Endothelial cell of umbilical vein (primary cell): ENCODE measurements around the gene ADAMTS12. TPM values are rescaled to one million over a fixed set of nuclear protein-coding genes. Genes with fewer than 3 reads are reported as not detected.

Experiments used
- BruUV-seq: library from RNA; stranded (reverse); fragments of 400-500 nt; replicated peaks from 2 replicates; lab custom pipeline; 2021; lab: Mats Ljungman, UMichigan
- CTCF ChIA-PET: fragments of 300-600, 350-600 bp; sonication (Branson Sonifier 250); formaldehyde crosslinking; loops from one replicate; lab custom pipeline; 2021; ENCODE audit warnings: antibody characterized with exemption, inconsistent platforms; lab: Charles Lee
- POLR2A ChIA-PET: fragments of 300-600, 350-600 bp; sonication (Branson Sonifier 250); formaldehyde crosslinking; loops from one replicate; lab custom pipeline; 2021; ENCODE audit warnings: antibody characterized with exemption, inconsistent platforms; lab: Charles Lee
- DNase-seq: peaks from one replicate; pipeline ENCODE4 v3.0.0-alpha.2; 2011; ENCODE audit warnings: low read depth, low spot score
- FAIRE-seq: peaks from 2 replicates; lab custom pipeline; 2011; peaks lifted over from hg19 to GRCh38; lab: Jason Lieb, UNC
- H2AFZ ChIP-seq: 2 replicates; pipeline ENCODE4 v1.6.0; 2012; ENCODE audit warnings: low read depth, low read length, control low read depth, inconsistent platforms
- H3K27ac ChIP-seq: 2 replicates; pipeline ENCODE4 v1.5.1; 2011; ENCODE audit warnings: low read depth, mild to moderate bottlenecking, control low read depth, low read length, moderate library complexity; ENCODE audit not compliant: insufficient read depth
- H3K27me3 ChIP-seq, 2 experiments: 2 replicates each; pipeline versions ENCODE4 v1.6.0 to v1.6.1; 2011; ENCODE audit warnings: low read length in 2 of 2, mixed read lengths in 1 of 2; ENCODE audit not compliant: control insufficient read depth in 2 of 2, insufficient read depth in 2 of 2
- H3K36me3 ChIP-seq, 2 experiments: 2 replicates in 1 of 2; 3 replicates in 1 of 2; pipeline ENCODE4 v1.5.1; 2011; ENCODE audit warnings: low read length in 2 of 2, mild to moderate bottlenecking in 1 of 2, moderate library complexity in 1 of 2; ENCODE audit not compliant: control insufficient read depth in 2 of 2, insufficient read depth in 2 of 2; ENCODE audit errors: extremely low read depth in 1 of 2
- H3K4me1 ChIP-seq: 3 replicates; pipeline ENCODE4 v1.5.1; 2011; ENCODE audit warnings: mild to moderate bottlenecking, low read length; ENCODE audit not compliant: control insufficient read depth, insufficient read depth; ENCODE audit errors: extremely low read depth
- H3K4me2 ChIP-seq: 2 replicates; pipeline ENCODE4 v1.6.1; 2011; ENCODE audit warnings: low read length, control low read depth, mixed read lengths; ENCODE audit not compliant: insufficient read depth
- H3K4me3 ChIP-seq, 3 experiments: fragments of 200-600 bp in 1 of 3; sonication (generic), shearing (Covaris generic) in 1 of 3; replicated peaks in 1 of 3; 2 replicates each; pipeline ENCODE4 v1.5.1; 2011 to 2016; ENCODE audit warnings: control low read depth in 3 of 3, low read length in 3 of 3, mild to moderate bottlenecking in 2 of 3, inconsistent platforms in 1 of 3, low read depth in 1 of 3, moderate library complexity in 1 of 3; ENCODE audit not compliant: insufficient read depth in 1 of 3
- H3K79me2 ChIP-seq: 2 replicates; pipeline ENCODE4 v1.6.0; 2012; ENCODE audit warnings: low read length, inconsistent platforms; ENCODE audit not compliant: control insufficient read depth, insufficient read depth
- H3K9ac ChIP-seq: replicated peaks from 2 replicates; pipeline ENCODE3; 2011; ENCODE audit warnings: low read length, control low read depth; ENCODE audit not compliant: insufficient read depth; ENCODE audit errors: extremely low read depth
- H3K9me1 ChIP-seq: replicated peaks from 3 replicates; pipeline ENCODE4 v1.6.0; 2011; ENCODE audit warnings: mild to moderate bottlenecking, low read length; ENCODE audit not compliant: control insufficient read depth, insufficient read depth; ENCODE audit errors: extremely low read depth
- H3K9me3 ChIP-seq: replicated peaks from 2 replicates; pipeline ENCODE4 v1.5.1; 2012; ENCODE audit warnings: low read length, inconsistent platforms; ENCODE audit not compliant: control insufficient read depth, insufficient read depth
- H4K20me1 ChIP-seq: replicated peaks from 2 replicates; pipeline ENCODE3; 2011; ENCODE audit warnings: mild to moderate bottlenecking, low read length; ENCODE audit not compliant: control insufficient read depth, insufficient read depth; ENCODE audit errors: extremely low read depth
- CTCF ChIP-seq, 2 donors: IDR thresholded peaks; 1 replicate in 1 of 2; 2 replicates in 1 of 2; pipeline ENCODE4 v1.5.1; 2011; ENCODE audit warnings: low read length in 2 of 2, mild to moderate bottlenecking in 2 of 2, moderate library complexity in 2 of 2, control low read depth in 1 of 2, inconsistent platforms in 1 of 2, low read depth in 1 of 2; ENCODE audit not compliant: insufficient read depth in 1 of 2; ENCODE audit errors: extremely low read depth in 1 of 2
- EZH2 ChIP-seq: IDR thresholded peaks from 2 replicates; pipeline ENCODE4 v1.6.1; 2012; ENCODE audit warnings: borderline replicate concordance, low read depth, mild to moderate bottlenecking, moderate library complexity, low read length, inconsistent platforms; ENCODE audit not compliant: severe bottlenecking
- FOS ChIP-seq: IDR thresholded peaks from 2 replicates; pipeline ENCODE4 v1.6.1; 2011; ENCODE audit warnings: mild to moderate bottlenecking, low read length, moderate library complexity, borderline replicate concordance; ENCODE audit not compliant: insufficient read depth
- GATA2 ChIP-seq: IDR thresholded peaks from 2 replicates; pipeline ENCODE4 v1.7.0; 2011; ENCODE audit warnings: low read depth, mild to moderate bottlenecking, moderate library complexity, mixed read lengths, low read length; ENCODE audit not compliant: insufficient read length, insufficient read depth
- JUN ChIP-seq: IDR thresholded peaks from 2 replicates; pipeline ENCODE4 v1.6.1; 2011; ENCODE audit warnings: borderline replicate concordance, low read depth; ENCODE audit not compliant: insufficient read length, insufficient read depth
- MAX ChIP-seq: IDR thresholded peaks from 2 replicates; pipeline ENCODE4 v1.6.1; 2011; ENCODE audit not compliant: insufficient read depth, insufficient read length
- MYC ChIP-seq: IDR thresholded peaks from one replicate; pipeline ENCODE4 v1.6.1; 2011; ENCODE audit warnings: mild to moderate bottlenecking, low read depth, low read length
- POLR2A ChIP-seq: IDR thresholded peaks from 2 replicates; pipeline ENCODE4 v1.6.1; 2012; ENCODE audit warnings: low read depth, mild to moderate bottlenecking, control low read depth, low read length
- POLR2AphosphoS5 ChIP-seq: IDR thresholded peaks from 2 replicates; pipeline ENCODE4 v1.6.1; 2012; ENCODE audit warnings: low read depth, mild to moderate bottlenecking, control low read depth, low read length, moderate library complexity; ENCODE audit not compliant: insufficient read depth
- dilution Hi-C: fragments of 300-500 bp; cut with MboI; formaldehyde crosslinking; loops from one replicate; pipeline ENCODE4 v1.15.0; 2019; ENCODE audit warnings: low sequenced_read_pairs; ENCODE audit not compliant: extremely low pct_ligation_motif_present
- intact Hi-C: fragments of 100-400 bp; cut with micrococcal nuclease; formaldehyde crosslinking; loops from one replicate; pipeline ENCODE4 v1.10.0; 2022
- polyA plus RNA-seq, 4 experiments: library from polyadenylated mRNA; depleted of rRNA in 3 of 4; stranded (reverse) in 3 of 4; unstranded in 1 of 4; fragments of >200 nt; gene quantifications; 2 replicates each; pipeline versions ENCODE4 v1.2.1 to v1.2.3, GENCODE V29; 2011 to 2012; ENCODE audit warnings: missing spikeins in 1 of 4
- total RNA-seq: library from RNA; stranded (reverse); gene quantifications from 2 replicates; pipeline ENCODE4 v1.2.3, GENCODE V29; 2021

The ADAMTS12 gene
- total and polyA plus RNA-seq, 2 donors (not counting 3 experiments of a cell fraction or from before 2014, with no cell fraction given): 0.88 TPM; not detected in 1

DNA sequence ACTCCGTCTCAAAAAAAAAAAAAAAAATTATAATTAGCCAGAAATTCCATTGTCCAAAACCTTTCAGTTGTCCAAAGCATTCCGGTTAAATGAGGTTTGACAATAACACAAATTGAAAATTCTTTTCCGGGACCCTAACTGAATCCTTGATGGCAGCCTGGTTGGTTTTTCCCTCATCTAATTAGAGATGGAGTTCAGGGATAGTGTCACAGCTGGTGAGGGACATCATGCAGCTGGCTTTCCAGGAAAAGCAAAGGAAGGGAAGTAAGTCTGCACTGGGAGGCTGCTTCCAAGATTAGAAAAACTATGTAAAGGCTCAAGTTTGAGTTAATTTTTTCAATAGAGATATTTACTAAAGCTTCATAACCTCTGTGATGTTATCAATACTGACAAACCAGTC is 195.4 kb downstream of the ADAMTS12 start:
- FAIRE-seq (no peak), DNase-seq (no peak)
- intact Hi-C loops: no loop called here
- no peak for TF ChIP-seq MYC
- TF ChIP-seq CTCF (IDR thresholded peaks at IDR 0.05; ENCODE audit: extremely low read depth in 1 of 2, insufficient read depth in 1 of 2, low read depth in 1 of 2, low read length in 2 of 2): no peak
- TF ChIP-seq GATA2: no peak
- no peak for TF ChIP-seq MAX
- no peak for TF ChIP-seq POLR2A
- no peak for TF ChIP-seq JUN
- TF ChIP-seq EZH2: no peak
- no peak for TF ChIP-seq POLR2AphosphoS5
- no peak for TF ChIP-seq FOS
- no peaks in the 10 kb centered on the region for H3K4me1 ChIP-seq
- no peaks in the 10 kb centered on the region for H3K79me2 ChIP-seq
- dilution Hi-C loops: no loop called here
- no peak overlapping the region for H3K9ac ChIP-seq
- no peak overlapping the region for H3K4me2 ChIP-seq
- H3K27ac ChIP-seq: no peak overlapping the region
- no peaks in the 10 kb centered on the region for H3K9me1 ChIP-seq
- ChIA-PET POLR2A (no interaction called here), CTCF (interaction anchor here (1.1 kb wide), 1 partner anchor 25 kb away, joined by 3 read pairs; no protein-coding TSS in a partner anchor)
- BruUV-seq: no TSS peak
- no peak overlapping the region for H2AFZ ChIP-seq
- no peaks in the 10 kb centered on the region for H3K27me3 ChIP-seq
- no peaks in the 10 kb centered on the region for H4K20me1 ChIP-seq
- no peak overlapping the region for H3K4me3 ChIP-seq
- no peaks in the 10 kb centered on the region for H3K9me3 ChIP-seq
- H3K36me3 ChIP-seq: no peaks in the 10 kb centered on the region
